ENCODE data around the gene THEM5. TPM values are rescaled to one million over a fixed set of nuclear protein-coding genes. Genes with fewer than 3 reads are reported as not detected.
"Not testable (repeated sequence)": the region's sequence is repeated elsewhere in the genome, so short reads cannot be mapped to it uniquely, and the experiment has no call there.

THEM5 gene, protein sequence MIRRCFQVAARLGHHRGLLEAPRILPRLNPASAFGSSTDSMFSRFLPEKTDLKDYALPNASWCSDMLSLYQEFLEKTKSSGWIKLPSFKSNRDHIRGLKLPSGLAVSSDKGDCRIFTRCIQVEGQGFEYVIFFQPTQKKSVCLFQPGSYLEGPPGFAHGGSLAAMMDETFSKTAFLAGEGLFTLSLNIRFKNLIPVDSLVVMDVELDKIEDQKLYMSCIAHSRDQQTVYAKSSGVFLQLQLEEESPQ
- not detected for total RNA-seq
- long read RNA-seq: 0 reads

DNA sequence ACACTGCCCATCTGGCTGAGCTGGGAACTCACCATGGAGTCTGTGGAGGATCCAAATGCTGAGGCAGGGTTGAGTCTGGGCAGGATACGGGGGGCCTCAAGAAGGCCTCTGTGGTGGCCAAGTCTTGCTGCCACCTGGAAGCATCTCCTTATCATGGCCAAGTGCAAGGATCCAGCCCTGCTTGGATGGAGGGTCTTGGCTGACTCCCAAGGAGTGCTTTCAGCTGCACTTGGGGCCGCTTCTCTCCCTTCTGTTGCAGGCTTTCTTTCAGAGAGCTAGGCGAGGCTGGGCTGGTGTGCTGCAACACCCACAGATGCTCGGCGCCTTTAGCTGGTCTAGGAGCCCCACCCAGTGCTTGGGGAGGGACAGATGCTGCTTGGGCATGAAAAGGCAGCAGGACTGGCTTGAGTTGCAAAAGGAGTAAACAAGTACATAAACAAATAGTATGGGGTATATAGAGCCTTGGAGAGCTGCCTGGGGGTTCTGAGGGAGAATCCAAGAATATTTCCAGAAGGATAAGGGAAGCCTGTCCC lies at the start of gene THEM5:
TSS of gene THEM5 (minus strand) at position 302 of the 533 bp plus-strand sequence. CDS start at position 155, 147 bp downstream.
- ATAC-seq: no peak
- no peak for DNase-seq
- intact Hi-C loops (cut with DNase I, micrococcal nuclease): no loop called here

- ATAC-seq (no peak), DNase-seq (no peak)
- intact Hi-C loops (cut with DNase I, micrococcal nuclease): no loop called here
These were observed 49.3 kb upstream of the THEM5 start for GRCh38 chr1:151902858-151903257.

- ATAC-seq; DNase-seq; intact Hi-C loops (cut with DNase I, micrococcal nuclease): not testable (repeated sequence)
These were observed 47.3 kb upstream of the THEM5 start for GRCh38 chr1:151900804-151901203.

DNA sequence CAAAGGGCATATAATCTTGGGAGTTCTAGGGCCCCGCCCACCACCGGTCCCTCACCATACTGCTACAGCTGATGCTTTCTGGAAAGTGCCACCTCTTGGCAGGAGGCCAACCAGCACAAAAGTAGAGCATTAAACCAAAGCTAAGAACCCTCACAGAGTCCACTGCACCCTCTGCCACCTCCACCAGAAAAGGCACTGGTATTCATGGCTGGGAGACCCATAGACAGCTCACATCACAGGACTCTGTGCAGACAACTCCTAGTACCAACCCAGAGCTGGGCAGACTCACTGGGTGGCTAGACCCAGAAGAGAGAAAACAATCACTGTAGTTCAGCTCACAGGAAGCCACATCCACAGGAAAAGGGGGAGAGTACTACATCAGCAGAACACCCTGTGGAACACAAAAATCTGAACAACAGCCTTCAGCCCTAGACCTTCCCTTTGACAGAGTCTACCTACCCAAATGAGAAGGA lies 45.0 kb upstream of the THEM5 start:
- peak in 1 of 2 donors; percentile 45 for DNase-seq
- intact Hi-C loops (cut with DNase I, micrococcal nuclease): no loop called here
- ATAC-seq: no peak

GRCh38 chr1:151897991-151898431 lies 44.5 kb upstream of the THEM5 start:
- ATAC-seq (no peak), DNase-seq (no peak)
- intact Hi-C loops (cut with DNase I, micrococcal nuclease): no loop called here

DNA sequence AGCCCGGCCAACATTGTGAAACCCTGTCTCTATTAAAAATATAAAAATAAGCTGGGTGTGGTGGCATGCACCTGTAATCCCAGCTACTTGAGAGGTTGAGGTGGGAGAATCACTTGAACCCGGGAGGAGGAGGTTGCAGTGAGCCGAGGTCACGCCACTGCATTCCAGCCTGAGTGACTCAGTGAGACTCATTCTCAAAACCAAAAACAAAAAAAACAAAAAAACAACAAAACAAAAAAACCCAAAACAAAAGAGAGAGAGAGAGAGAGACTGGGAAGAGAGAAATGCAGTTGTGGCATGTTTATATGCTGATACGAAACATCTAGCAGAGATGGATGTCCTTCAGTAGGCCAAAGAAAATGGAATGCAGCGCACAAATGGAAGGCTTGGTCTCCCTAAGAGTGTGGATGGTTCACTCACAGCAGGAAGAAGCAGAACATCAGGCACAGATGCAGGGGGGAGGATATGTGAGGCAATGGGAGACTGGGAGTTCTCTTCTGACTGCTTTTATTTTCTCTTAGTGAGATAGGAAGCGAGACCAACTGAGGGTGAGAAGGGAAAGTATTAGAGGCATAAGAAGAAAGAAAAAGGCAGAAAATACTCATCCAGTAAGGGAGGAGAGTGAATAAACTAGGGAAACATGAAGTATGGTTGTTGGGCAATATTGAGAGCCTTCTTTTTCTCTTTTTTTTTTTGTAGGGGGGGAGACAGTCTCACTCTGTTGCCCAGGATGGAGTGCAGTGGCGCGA lies 39.8 kb upstream of the THEM5 start:
- DNase-seq (no peak), ATAC-seq (no peak)
- intact Hi-C loops (cut with DNase I, micrococcal nuclease): no loop called here

DNA sequence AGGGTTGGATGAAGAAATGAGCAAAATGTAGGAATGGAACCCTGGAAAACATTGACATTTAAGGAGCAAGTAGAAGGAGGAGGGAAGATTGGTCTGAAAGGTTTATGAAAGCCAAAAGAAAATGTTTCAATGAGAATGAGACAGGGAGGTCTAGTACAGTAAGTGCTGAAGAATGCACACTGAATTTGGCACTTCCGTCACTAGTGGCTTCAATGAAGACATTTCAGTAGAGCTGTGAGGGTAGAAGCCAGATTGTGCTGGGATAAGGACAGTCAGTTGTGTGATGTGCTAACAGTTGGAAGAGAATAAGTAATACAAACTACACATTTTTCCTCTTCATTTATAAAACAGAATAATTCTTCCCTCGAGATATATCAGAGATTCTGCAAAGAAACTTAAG lies 38.7 kb upstream of the THEM5 start:
- intact Hi-C loops (cut with DNase I, micrococcal nuclease): no loop called here
- DNase-seq (no peak), ATAC-seq (no peak)

DNA sequence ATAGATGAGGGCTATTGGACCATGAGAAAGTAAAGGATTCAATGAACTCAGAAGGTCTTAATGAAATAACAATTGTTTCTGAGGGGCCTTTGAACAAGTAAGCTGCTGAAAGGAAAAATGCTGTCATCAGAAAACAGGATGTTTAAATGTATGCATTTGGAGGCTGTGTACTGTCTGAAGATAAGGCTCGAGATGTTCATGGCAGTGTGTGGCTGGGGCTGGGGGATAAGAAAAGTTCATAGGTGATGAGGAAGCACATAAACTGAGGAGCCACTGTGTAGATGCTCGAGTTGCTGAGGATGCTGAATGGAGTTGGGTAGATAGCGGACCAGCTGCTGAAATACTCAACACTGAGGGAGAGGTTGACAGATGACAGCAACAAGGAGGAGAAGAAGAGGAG lies 38.0 kb upstream of the THEM5 start:
- DNase-seq (no peak), ATAC-seq (no peak)
- intact Hi-C loops (cut with DNase I, micrococcal nuclease): no loop called here

DNA sequence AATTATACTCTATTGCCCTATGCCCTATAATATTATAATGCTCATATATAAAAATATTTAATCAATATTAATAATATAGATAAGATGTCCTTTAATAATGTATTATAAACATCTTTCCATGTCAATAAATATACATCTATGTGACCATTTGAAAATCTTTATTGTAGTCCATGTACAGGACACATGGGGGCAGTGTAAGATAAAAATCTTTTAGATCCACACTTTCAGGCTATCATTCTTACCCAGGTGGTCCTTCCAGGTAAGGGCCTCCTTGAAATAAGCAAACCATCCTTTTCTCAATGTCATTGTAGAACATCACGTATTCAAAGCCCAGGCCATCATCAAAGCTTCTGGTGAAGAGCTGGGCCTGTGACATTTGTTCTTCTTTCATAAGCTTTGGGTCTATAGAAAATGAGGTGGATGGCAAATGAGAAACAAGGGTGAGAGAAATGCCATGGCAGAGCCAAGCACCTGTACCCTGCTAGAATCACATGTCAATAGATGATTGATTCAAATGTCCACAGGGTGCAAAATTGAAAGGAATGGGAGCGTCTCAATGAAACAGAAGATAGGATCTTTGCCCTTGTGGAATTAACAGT lies 35.6 kb upstream of the THEM5 start:
- ATAC-seq: peak; percentile 55
- DNase-seq: no peak
- intact Hi-C loops (cut with DNase I, micrococcal nuclease): no loop called here

- intact Hi-C loops (cut with DNase I, micrococcal nuclease): no loop called here
- ATAC-seq: no peak
- no peak for DNase-seq
These were observed 33.5 kb upstream of the THEM5 start for GRCh38 chr1:151887028-151887427.

DNA sequence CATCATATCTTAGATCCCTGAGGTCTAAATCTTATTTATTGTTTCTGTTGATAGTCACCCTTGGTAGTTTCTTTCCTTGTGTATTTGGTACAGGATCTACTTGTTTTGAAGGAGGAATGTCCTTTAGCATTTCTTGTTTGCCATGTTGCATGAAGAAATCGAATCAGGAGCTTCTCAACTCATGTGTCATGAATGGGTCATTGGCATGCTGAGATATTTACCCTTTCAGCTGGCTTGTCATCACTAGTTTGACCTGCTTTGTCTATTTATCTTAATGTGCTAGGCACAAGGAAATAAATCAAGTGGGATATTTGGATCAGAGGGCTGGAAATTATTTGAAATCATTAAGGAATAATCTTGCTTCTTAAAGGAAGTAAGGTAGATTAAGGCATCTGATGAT lies 32.0 kb upstream of the THEM5 start:
- no peak for ATAC-seq
- no peak for DNase-seq
- intact Hi-C loops (cut with DNase I, micrococcal nuclease): no loop called here

GRCh38 chr1:151884879-151885278 lies 31.4 kb upstream of the THEM5 start:
- intact Hi-C loops (cut with DNase I, micrococcal nuclease); ATAC-seq; DNase-seq: not testable (repeated sequence)

- DNase-seq; ATAC-seq; intact Hi-C loops (cut with DNase I, micrococcal nuclease): not testable (repeated sequence)
These were observed 30.9 kb upstream of the THEM5 start for GRCh38 chr1:151884445-151884844.

- ATAC-seq; intact Hi-C loops (cut with DNase I, micrococcal nuclease); DNase-seq: not testable (repeated sequence)
These were observed 30.4 kb upstream of the THEM5 start for GRCh38 chr1:151883898-151884297.

DNA sequence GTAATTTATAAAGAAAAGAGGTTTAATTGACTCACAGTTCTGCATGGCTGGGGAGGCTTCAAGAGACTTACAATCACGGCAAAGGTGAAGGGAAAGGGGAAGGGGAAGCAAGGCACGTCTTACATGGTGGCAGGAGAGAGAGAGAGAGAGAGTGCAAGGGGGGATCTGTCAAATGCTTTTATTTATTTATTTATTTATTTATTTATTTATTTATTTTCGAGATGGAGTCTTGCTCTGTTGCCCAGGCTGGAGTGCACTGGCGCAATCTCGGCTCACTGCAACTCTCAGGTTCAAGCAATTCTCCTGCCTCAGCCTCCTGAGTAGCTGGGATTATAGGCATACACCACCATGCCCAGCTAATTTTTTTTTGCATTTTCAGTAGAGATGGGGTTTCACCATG lies 29.4 kb upstream of the THEM5 start:
- intact Hi-C loops (cut with DNase I, micrococcal nuclease); DNase-seq; ATAC-seq: not testable (repeated sequence)

GRCh38 chr1:151882466-151882865 lies 29.0 kb upstream of the THEM5 start:
- intact Hi-C loops (cut with DNase I, micrococcal nuclease): no loop called here
- DNase-seq: no peak
- ATAC-seq: no peak

DNA sequence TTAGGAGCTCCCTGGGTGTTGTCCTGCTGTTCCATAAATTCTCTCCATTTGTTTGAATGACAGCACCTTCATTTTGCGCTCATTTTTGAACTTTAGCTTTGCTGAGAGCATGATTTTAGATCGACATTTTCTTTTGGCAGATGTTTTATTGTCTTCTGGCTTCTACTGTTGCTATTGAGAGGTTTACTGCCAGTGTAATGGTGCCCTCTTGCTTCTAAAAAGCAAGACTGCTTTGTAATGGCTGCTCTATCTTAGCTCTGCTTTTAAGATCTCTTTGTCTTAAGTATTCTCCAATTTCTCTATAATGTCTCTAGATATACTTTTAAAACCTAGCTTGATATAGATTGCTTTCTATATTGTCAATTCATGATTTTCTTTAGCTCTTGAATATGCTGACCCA lies 28.0 kb upstream of the THEM5 start:
- ATAC-seq (peak; percentile 52), DNase-seq (no peak)
- intact Hi-C loops (cut with DNase I, micrococcal nuclease): no loop called here

DNA sequence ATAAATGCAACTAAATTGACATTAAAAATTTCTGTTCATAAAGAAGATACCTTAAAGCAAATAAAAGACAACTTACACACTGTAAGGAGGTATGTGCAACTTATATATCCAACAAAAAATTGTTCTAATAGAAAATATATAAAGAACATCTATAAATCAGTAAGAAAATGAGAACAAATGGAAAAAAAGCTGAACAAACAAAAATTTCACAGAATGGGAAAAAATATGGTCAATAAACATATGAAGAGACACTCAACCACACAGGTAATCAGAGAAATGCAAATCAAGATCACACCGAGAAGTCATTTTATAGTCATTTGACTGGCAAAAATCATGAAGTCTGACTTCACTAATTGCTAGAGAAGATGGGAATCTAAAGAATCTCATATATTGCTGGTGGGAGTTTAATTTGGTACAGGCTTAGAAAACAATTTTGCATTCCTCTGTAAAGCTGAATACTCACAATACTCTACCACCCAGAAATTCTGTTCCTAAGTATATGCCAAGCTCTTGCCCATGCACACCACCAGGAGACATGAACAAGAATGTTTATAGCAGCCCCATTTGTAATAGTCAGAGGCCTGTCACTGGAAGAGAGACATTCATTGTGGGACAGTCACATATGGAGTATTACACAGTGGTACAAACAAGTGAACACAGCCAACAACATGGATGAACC lies 22.0 kb upstream of the THEM5 start:
- intact Hi-C loops (cut with DNase I, micrococcal nuclease): no loop called here
- DNase-seq (no peak), ATAC-seq (no peak)

- ATAC-seq; intact Hi-C loops (cut with DNase I, micrococcal nuclease); DNase-seq: not testable (repeated sequence)
These were observed 19.3 kb upstream of the THEM5 start for GRCh38 chr1:151872776-151873175.

Measured in left colon (tissue), 2 donors.